ENCODE results near the gene HIF1A. TPM values are rescaled to one million over a fixed set of nuclear protein-coding genes. Genes with fewer than 3 reads are reported as not detected.

Gene HIF1A
- total and polyA plus RNA-seq, 2 donors (not counting 3 experiments of a cell fraction or from before 2014, with no cell fraction given) = 58.3 to 179 TPM

DNA sequence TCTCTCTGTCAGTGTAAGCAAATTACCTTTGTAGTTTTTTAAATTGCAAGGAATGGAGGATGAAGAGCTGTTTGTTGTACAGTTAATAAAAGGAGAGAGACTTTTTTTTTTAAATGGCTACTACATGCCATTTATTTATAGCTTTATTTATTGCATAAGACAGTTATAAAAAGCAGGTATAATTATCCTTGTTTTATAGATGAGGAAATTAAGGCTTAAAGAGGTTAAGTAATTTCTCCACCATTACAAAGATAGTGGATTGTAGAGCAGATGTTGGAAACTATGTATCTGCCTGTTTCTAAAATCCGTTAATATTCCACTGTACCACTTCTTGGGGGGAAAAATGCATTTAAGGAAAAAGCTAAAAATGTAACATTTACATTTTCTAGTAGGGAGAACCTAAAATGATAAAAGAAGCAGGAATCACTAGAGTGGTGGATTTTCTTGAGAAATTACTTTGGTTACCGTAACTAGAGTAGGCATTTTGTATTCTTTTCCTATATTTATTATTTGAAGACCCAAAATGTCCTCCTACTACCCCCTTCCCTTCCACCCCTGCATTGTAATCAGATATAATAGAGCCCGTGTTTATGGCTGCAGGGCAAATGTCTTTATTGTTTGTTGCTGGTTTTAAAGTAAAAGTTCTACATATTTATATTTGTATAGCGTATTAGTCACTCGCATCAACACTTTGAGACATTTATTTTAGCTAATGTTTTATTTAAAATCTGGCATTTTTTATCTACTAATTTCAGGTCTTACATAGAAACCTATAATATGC is 69.2 kb downstream of the HIF1A start:
- intact Hi-C loops (cut with micrococcal nuclease) (loop anchor here (2.0 to 10.0 kb wide), 2 partner anchors 70 to 470 kb away; partner anchors contain the start of gene HIF1A), dilution Hi-C loops (cut with MboI; ENCODE audit: extremely low pct_ligation_motif_present, low sequenced_read_pairs) (no loop called here)
- Histone ChIP-seq H3K9ac (replicated peaks; ENCODE audit: extremely low read depth, insufficient read depth, low read length) (peak overlapping the region; percentile 46), H3K9me1 (replicated peaks; ENCODE audit: control insufficient read depth, extremely low read depth, insufficient read depth, low read length) (no peaks in the 10 kb centered on the region), H3K79me2 (ENCODE audit: control insufficient read depth, insufficient read depth, low read length) (peaks cover 50% of the 10 kb centered on the region), H3K27ac (ENCODE audit: insufficient read depth, low read depth, low read length) (peak overlapping the region; percentile 44), H3K27me3 (ENCODE audit: control insufficient read depth in 2 of 2, insufficient read depth in 2 of 2, low read length in 2 of 2) (no peaks in the 10 kb centered on the region), H3K9me3 (replicated peaks; ENCODE audit: control insufficient read depth, insufficient read depth, low read length) (no peaks in the 10 kb centered on the region), H2AFZ (ENCODE audit: low read depth, low read length) (no peak overlapping the region), H3K4me3 (replicated peaks in 1 of 3; ENCODE audit: insufficient read depth in 1 of 3, low read depth in 1 of 3, low read length in 3 of 3) (peak overlapping the region in 2 of 3 experiments; percentile 3 to 83), H4K20me1 (replicated peaks; ENCODE audit: control insufficient read depth, extremely low read depth, insufficient read depth, low read length) (no peaks in the 10 kb centered on the region), H3K4me1 (ENCODE audit: control insufficient read depth, extremely low read depth, insufficient read depth, low read length) (peaks cover 29% of the 10 kb centered on the region), H3K36me3 (ENCODE audit: control insufficient read depth in 2 of 2, extremely low read depth in 1 of 2, insufficient read depth in 2 of 2, low read length in 2 of 2) (peaks cover 0 to 6% of the 10 kb centered on the region in 2 experiments), H3K4me2 (ENCODE audit: insufficient read depth, low read length) (peak overlapping the region; percentile 73)
- CTCF ChIA-PET = interaction anchor here (0.9 to 5.6 kb wide), 7 partner anchors 11 to 362 kb away, joined by 3 to 24 read pairs (median 4); no protein-coding TSS in a partner anchor
- FAIRE-seq (no peak), DNase-seq (ENCODE audit: low read depth, low spot score) (peak; percentile 9)
- TF ChIP-seq POLR2A (IDR thresholded peaks at IDR 0.05; ENCODE audit: low read depth, low read length) = no peak
- no peak for TF ChIP-seq POLR2AphosphoS5 (IDR thresholded peaks at IDR 0.05; ENCODE audit: insufficient read depth, low read depth, low read length)
- no peak for TF ChIP-seq MYC (IDR thresholded peaks at IDR 0.05; ENCODE audit: low read depth, low read length)
- no peak for TF ChIP-seq EZH2 (IDR thresholded peaks at IDR 0.05; ENCODE audit: borderline replicate concordance, low read depth, low read length, severe bottlenecking)
- no peak for TF ChIP-seq GATA2 (IDR thresholded peaks at IDR 0.05; ENCODE audit: insufficient read depth, insufficient read length, low read depth, low read length)
- TF ChIP-seq FOS (IDR thresholded peaks at IDR 0.05; ENCODE audit: borderline replicate concordance, insufficient read depth, low read length) = no peak
- no peak for TF ChIP-seq JUN (IDR thresholded peaks at IDR 0.05; ENCODE audit: borderline replicate concordance, insufficient read depth, insufficient read length, low read depth)
- TF ChIP-seq CTCF (IDR thresholded peaks at IDR 0.05; ENCODE audit: extremely low read depth in 1 of 2, insufficient read depth in 1 of 2, low read depth in 1 of 2, low read length in 2 of 2) = no peak
- TF ChIP-seq, protein P1, sequence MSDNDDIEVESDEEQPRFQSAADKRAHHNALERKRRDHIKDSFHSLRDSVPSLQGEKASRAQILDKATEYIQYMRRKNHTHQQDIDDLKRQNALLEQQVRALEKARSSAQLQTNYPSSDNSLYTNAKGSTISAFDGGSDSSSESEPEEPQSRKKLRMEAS (IDR thresholded peaks at IDR 0.05; ENCODE audit: insufficient read depth, insufficient read length) = no peak
- POLR2A ChIA-PET = interaction anchor here (1.1 kb wide), 1 partner anchor 12 kb away, joined by 3 read pairs; no protein-coding TSS in a partner anchor
- no TSS peak for BruUV-seq (replicated peaks)
